Left renal pelvis (tissue), 4 donors: ENCODE results near the gene TRIM65. TPM values are rescaled to one million over a fixed set of nuclear protein-coding genes. Genes with fewer than 3 reads are reported as not detected.

Source experiments
- DNase-seq, 4 donors: peaks; one replicate each; pipeline ENCODE4 v3.0.0-alpha.2; 2013; ENCODE audit warnings: low read depth in 4 of 4, low spot score in 3 of 4
- polyA plus RNA-seq, 4 donors: library from polyadenylated mRNA; unstranded; fragments of 120-200 nt; gene quantifications; one replicate each; pipeline ENCODE4 v1.2.1, GENCODE V29; 2013; ENCODE audit not compliant: insufficient read length in 4 of 4

Gene TRIM65
- polyA plus RNA-seq, 4 donors = 11.0 to 16.9 (median 13.2) TPM

GRCh38 chr17:75917917-75918445 is 21.2 kb upstream of the TRIM65 start:
- DNase-seq = no peak

GRCh38 chr17:75917141-75917916 is 20.6 kb upstream of the TRIM65 start:
- DNase-seq = no peak

DNA sequence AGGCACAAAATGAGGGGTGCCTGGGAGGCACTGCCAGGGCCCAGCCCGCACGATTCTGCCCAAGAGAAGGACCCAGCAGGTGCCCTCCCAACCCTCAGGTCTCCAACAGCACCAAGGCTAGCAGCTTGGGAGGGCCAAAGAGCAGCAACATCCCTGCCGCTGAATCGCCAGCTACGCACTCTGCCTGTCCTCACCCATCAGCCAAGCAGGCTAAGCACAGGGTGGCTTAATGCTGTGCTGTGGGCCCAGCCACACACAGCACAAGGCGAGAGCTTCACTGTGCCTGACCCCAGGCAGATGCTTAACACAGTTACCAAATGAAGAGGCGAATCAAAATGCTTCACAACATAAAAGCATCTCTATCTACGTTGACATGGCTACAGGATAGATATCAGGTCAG is 18.5 kb upstream of the TRIM65 start:
- DNase-seq = no peak

DNA sequence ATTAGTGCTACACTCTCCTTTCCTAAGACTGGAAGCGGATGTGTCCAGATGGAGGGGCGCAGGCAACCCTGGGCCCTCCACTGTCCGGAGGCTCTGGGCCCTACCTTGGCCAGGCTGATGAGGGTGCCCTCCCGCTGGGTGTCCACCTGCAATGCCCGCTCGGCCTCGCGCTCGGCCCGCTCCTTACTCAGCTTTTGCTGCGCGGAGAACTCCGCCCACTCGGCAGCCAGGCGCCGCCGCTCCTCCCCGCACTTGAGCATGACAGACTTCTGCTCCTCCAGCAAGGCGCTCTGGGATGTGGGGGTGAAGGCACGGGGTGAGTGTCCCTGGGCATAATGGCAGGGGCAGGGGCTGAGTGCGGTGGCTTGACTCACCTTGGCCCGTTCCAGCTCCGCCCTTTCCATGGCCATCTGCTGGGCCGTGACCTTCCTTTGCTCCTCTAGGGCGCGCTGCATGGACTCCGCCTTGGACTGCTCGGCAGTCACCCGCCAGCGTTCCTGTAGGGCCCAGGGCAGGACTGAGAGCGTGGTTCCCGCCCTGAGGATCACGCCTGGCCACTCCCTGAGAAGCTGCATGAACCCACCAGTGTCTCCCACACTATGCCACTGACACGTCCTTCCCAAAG is 18.0 kb upstream of the TRIM65 start:
- DNase-seq = no peak

- no peak for DNase-seq
Measured at GRCh38 chr17:75913537-75914210, 16.9 kb upstream of the TRIM65 start.

GRCh38 chr17:75910699-75911098 is 13.9 kb upstream of the TRIM65 start:
- no peak for DNase-seq

- DNase-seq = no peak
Measured at GRCh38 chr17:75909812-75910274, 13.1 kb upstream of the TRIM65 start.

DNA sequence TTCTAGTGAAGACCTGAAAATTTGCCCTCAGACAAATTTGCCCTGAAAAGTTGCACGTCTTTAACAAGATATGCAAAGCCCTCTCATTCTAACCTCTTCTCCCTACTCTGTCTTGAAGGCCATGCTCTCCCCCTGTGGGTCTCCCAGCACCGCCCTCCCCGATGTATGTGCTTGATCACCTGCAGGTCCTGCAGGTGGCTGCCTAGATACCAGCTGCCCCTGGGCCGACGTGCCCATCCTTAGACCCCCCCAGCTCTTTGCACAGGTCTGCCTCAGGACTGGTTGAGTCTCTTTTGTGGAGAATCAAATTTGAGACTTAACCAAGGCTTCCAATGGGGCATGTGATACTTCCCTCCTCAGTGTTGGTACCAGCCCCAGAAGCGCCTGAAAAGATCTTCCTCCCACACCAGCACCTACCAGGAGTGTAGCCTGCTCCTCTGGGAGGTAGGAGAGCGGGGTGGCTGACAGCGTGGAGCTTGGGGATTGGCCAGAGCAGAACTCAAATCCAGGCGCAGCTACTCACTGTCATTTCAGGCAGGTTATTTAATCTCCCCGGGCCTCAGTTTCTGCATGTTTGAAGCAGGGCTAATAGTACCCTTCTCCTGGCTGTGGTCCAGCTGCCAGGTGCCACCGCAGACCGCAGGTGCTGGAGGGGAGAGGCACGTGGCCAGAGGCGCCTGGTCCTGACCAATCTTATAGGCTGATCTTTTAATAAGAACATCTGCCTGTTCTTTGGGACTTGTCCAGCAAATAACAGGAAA is 12.5 kb upstream of the TRIM65 start:
- DNase-seq = no peak

DNA sequence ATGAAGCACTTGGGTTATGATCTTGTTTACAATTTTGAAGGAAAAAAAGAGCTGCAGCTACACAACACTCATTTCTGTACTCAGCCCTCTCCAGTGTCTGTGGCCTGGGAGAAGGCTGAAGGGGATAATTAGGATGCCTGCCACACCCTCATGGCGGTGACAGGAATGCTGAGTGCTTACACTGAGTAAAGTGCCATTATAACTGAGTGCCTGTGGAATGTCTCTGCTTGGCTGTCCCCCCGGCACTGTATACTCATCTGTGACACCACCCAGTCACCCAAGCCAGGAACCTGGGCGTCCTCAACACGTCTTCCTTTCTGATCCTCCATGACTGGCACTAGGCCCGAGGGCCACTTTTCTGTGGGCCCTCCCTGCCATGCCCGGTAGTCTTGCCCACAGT is 11.4 kb upstream of the TRIM65 start:
- DNase-seq = no peak

DNA sequence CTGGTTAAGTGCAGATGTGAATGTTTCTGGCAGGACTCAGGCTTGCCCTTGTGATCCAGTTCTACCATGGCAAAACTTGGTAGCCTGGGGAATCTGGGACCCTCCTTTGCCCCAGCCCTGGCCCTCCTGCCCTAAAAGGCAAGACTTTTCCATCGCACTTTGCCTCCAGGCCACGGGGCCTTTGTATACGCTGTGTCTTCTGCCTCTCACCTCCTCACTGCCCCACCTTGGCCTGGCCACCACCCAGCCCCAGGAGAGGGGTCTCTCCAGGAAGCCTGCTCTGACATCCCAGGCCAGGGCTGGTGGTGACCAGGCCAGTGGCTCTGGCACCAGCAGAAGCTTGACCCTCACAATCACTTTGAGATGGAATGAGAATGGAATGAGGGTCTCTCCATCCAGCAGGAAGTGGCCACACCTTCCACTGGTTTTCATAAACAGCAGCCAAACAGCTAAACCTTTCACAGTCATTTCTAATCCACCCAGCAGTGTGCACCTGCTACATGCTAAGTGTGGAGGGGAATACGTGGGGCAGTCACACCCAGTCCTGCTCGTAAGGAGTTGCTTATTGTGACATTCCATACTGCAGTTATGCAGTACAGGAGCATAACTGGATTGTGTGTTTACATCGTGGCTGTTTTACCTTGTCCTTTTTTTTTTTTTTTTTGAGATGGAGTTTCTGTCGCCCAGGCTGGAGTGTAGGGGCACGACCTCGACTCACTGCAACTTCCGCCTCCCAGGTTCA is 9.6 kb upstream of the TRIM65 start:
- no peak for DNase-seq

GRCh38 chr17:75904749-75905521 is 8.2 kb upstream of the TRIM65 start, which contains the start of gene MRPL38:
Gene MRPL38, minus strand, starts transcription at chr17:75904884. Its CDS starts 9 bp downstream, at chr17:75904875.
- peak; percentile 77 to 87 (median 86) for DNase-seq

- DNase-seq = no peak
Measured at GRCh38 chr17:75902406-75902805, 5.7 kb upstream of the TRIM65 start.

DNA sequence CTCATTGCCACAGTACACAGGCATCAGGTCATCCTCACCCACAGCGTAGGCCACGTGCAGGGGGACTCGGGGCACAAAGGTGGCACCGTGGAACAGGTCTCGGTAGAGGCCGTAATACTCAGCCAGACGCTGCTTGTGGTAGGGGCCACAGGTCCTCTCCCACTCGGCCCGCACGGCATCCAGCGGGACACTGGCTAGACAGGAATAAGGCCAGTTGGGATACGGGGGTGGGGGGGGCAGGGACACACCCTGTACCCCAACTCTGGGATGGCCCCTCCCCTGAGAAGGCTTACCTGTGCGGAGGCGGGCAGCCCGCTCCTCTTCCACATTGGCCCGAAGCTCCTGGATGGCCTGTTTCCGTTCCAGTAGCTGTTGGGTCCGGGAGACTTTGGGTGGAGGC is 5.0 kb upstream of the TRIM65 start:
- no peak for DNase-seq

GRCh38 chr17:75900691-75901533 is 4.2 kb upstream of the TRIM65 start:
- no peak for DNase-seq

GRCh38 chr17:75899767-75900468 is 3.2 kb upstream of the TRIM65 start:
- no peak for DNase-seq

- DNase-seq = no peak
Measured at GRCh38 chr17:75899353-75899752, 2.6 kb upstream of the TRIM65 start.

GRCh38 chr17:75898791-75899190 is 2.0 kb upstream of the TRIM65 start:
- no peak for DNase-seq

- no peak for DNase-seq
Measured at GRCh38 chr17:75898065-75898464, 1.3 kb upstream of the TRIM65 start.
